GM18526 (cell line): ENCODE data around the gene PHACTR1.

Source experiments
- POLR2A ChIP-seq: IDR thresholded peaks from 3 replicates; pipeline ENCODE4 v1.6.1; 2011; ENCODE audit not compliant: insufficient read length; ENCODE audit errors: extremely low read depth

The PHACTR1 gene

DNA sequence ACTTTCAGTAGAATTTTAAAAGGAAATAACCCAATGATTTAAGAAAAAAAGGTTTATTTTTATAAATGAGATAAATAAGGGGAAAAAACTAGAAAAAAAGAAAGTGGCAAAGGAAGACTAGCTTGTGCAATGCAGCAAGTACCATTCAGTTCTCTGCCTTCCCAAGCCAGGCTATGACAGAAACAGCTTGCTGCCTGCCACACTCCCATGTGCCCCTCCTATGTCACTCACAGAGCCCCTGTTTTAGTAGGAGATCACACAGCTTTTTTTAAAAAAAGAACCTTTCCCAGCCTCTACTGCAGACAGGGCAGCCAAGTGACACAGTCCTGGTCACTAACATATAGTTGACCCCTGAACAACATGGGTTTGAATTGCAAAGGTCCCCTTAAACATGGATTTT, 598.2 kb downstream of the PHACTR1 start:
- no peak for TF ChIP-seq POLR2A

DNA sequence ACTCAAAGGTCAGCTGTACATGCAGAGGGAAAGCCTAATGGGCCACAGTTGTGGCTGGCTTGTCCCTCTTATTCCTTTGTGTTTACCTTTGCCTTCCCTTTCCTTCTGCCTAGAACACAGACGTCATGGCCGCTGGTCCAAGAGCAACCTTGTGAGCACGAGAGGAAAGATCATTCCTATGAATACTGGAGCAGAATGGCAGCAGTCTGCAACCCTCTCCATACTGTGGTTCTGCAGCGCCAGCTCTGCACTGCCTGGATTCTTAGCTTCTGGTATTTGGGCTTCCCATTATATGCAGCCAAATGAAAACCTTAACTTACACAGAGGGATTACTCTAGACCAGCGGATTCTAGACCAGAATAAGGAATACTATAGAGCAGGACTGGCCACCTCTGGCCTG, 599.3 kb downstream of the PHACTR1 start:
- no peak for TF ChIP-seq POLR2A

DNA sequence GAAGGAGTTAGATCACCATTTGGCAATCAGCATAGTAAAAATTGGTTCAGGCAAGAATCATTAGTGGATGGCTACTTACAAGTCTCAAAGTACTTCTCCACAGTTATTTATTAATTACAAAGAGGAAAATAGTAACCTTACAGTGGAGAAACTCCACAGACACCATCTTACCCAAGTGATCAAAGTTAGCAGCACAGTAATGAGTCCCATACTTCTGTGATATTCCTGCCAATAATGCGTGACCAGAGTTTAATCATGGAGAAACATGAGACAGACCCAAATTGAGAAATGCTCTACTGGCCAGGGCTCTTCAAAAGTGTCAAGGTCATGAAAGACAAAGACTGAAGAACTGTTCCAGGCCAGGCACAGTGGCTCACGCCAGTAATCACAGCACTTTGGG, 602.3 kb downstream of the PHACTR1 start:
- no peak for TF ChIP-seq POLR2A

DNA sequence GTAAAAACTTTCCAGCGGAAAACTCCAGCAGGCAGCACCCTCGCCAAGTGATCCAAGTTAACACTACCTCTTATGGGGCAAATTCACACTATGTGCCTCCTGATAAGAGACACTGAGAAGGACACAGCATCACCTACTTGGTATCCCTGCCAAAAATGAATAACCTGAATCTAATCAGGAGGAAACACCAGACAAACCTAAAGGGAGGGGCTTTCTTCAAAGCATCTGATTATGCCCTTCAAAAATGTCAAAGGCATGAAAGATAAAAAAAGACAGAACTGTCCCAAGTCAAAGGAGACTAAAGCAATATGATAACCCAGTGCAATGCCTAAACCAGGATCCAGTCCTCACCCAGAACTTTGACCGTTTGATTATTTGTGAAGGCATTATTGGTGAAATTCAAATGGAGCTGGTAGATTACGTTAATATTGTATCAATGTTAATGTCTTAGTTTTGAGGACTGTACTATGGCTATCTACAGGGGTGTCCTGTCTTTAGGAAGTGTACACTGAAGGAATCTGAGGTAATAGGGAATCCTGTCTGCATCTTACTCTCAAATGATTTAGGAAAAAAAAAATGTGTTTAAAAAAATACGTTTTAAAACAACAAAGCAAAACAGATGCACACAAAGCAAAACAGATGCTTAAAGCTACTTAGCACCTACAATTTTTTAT, 603.5 kb downstream of the PHACTR1 start:
- no peak for TF ChIP-seq POLR2A

DNA sequence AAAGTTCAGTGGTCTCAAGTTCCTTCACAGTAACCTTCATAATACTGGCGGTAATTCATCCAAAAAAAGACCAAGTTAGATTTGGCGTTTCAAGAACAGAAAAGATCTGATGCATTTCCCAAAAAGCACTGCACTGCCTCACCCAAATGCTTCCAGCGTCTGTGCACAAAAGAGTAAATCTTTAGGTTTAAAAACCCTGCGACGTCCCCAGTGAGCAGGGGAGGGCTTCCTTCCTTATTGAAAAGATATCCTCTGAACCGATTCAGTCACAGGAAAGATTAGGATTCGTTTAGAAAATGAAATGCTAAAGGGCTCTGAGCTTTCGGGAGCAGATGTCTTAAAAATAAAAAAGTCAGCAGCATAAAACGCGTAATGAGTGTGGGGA, 611.1 kb downstream of the PHACTR1 start:
- TF ChIP-seq POLR2A, result no peak

DNA sequence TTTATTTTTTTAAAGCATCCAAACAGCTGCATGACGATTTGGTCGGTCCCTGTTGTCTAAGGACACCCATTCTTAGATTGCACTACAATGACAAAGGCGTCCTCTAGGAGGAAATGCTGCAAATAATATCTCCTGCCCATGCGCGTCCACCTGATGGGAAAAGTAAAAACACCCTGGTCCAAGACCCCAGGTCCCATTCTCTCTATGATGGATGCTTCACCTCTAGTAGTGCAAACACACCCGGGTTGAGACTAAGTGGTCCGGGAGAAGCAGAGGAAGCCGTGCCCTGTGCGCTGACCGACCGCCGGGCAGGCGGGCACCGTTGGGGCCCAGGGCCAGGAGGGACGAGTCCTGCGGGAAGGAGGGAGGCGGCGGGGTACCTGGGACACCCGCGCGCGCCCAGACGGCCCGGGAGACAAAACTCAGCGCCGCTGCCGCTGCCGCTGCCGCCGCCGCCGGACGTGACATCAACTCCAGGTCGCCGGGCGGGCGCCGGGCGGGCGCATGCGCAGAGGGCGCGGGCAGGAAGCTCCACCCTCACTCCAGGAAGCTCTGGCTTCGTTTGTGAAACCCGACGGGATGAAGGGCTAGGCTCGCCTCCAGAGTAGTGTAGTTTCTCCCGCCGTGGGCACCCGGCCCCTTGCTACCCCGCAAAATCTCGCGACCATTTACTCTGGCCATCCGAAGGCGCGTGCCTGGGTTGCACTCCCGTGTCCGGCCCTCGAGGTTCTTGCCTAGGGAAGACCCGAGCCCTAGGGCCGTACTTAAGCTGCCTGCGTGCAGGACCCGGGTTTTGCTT, 611.7 kb downstream of the PHACTR1 start, which contains the start of gene TBC1D7:
TSS of gene TBC1D7 (minus strand) at position 462 of the 799 bp plus-strand sequence. CDS start 1,639 bp downstream, outside the sequence.
- peak; percentile 90 for TF ChIP-seq POLR2A

DNA sequence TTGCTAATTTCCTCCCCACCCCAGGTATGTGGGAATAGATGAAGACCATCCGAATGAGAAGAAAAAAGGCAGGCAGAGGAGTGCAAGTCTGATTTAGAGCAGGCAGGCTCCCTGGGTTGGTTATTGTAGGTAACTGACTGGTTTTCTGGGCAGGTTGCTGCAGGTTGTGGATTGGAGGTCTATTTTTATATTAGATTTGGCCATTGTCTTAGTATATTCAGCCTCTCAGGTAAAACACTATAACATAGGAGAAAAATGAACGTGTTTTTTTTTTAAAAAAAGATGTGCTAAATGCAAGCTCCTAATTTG, 612.3 kb downstream of the PHACTR1 start:
- TF ChIP-seq POLR2A, result no peak

DNA sequence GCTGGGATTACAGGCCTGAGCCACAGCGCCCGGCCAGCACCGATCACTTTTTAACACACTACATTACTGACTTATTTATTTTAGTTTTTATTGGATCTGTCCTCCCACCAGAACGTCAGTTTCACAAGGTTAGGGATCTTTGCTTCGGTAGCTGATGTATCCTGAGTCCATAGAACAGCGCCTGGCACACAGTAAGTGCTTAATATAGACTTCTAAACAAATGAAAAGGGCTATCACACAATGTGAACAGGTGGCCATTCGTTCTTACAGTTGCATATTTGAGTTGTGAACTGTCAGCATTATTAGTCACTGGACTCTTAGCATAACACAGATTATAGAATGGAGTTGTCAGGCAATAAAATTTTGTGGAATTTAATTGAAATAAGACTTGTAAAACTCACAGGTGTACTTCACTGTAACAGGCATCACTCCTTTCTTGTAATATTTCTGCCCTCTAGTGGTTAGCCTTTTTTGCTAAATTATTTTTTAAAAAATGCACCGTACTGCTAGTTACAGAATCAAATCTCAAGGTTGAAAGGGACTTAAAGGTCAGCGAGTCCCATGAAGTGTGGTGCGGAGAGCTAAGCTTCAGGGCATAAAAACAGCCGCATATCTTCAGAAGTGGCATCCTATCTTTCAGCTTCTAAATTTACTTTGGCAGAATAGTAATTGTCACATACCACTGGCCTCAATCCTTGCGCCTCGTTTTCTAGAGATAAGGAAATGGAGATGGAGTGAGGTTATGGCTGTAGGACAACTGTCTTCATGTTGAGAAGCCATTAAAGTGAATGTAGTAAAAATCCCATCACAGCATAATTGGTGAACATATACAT, 615.2 kb downstream of the PHACTR1 start:
- TF ChIP-seq POLR2A, result no peak

DNA sequence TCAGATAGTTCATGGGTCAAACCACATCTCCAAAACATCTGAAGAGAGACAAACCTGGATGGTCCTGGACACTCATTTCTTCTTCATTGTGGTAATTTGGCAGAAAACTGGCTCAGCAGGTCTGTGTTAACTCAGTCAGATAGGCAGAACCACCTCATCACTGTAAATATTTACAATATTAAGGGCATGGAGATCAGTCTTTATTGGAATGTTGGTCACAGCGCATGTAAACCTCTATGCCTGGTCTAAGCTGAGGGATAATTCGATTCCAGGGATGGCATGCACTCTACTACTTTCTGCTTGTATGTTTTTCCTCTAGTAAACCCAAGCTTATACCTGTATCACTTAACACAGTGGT, 615.8 kb downstream of the PHACTR1 start:
- no peak for TF ChIP-seq POLR2A

DNA sequence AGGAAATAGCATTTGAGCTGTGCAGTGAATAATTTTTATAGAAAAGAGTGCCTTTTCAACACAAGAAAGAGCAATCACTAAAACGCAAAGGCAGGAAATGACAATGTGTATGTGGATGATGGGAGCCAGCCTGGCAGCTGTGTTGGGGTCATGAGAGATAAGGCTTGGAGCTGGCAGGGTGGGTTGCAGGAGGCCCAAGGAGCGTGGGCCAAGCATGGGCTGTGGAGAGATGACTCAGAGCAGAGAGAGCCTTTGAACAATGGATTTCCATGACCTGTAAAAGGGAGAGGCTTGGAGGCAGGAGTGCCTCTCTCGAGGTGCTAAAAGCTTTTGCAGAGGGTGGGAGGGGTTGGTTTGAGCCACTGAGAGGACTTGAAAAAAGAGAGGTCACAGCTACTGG, 618.4 kb downstream of the PHACTR1 start:
- TF ChIP-seq POLR2A, result no peak

DNA sequence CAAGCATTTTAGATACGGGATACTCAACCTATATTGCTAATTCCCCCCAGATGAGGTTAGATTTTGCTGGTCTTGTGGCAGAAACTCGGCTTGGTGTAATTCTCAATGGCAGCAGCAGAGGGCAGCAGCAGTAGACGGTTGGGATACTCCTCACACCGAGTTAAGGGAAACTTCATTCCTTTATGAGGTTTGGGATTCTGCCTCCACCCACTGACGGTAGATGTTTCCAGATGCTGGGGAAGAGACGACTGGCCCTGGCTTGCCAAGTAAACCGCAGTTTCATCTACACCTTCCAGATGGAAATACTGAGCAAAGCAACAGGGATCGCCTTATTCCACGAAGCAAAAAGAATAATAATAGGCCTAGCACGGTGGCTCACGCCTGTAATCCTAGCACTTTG, 620.0 kb downstream of the PHACTR1 start:
- TF ChIP-seq POLR2A, result no peak

DNA sequence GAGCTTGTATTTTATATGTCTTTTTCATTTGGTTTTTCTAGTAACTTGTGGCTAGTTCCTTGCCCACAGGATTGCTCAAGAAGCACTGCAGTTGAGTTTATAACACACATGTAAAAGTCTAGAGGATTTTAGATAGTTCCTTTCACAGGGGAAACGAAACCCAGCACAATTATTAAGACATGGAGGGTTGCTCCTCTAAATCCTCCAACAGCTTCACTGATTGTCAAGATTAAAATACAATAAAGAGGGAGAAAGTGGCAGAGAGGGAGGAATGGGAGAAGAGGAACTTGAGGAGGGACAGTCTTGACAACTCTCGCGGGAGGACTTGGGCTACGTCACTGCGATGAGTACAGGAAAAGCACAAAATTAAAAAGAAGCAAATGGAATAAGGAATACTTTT, 621.5 kb downstream of the PHACTR1 start:
- TF ChIP-seq POLR2A, result no peak
